Measurements from ENCODE around the gene PTK6. TPM values are rescaled to one million over a fixed set of nuclear protein-coding genes. Genes with fewer than 3 reads are reported as not detected.

Gene PTK6
- total and polyA plus RNA-seq, 2 of the 13 experiments (the other 11 are each of a cell fraction or from before 2014, with no cell fraction given), result 0.08 TPM; not detected in 1

GRCh38 chr20:63574156-63574828 is 37.1 kb upstream of the PTK6 start, which contains the start of gene HELZ2 (continued):
- no peak for TF ChIP-seq ZBTB25 (CRISPR knock-in tag; IDR thresholded peaks at IDR 0.05)
- TF ChIP-seq AKNA (CRISPR knock-in tag; IDR thresholded peaks at IDR 0.05; ENCODE audit: borderline replicate concordance), result peak; percentile 78; the same call in 1 of the 2 replicates
- no peak for TF ChIP-seq SP1 (IDR thresholded peaks at IDR 0.05)
- TF ChIP-seq SP1 (CRISPR knock-in tag; IDR thresholded peaks at IDR 0.05), result peak; percentile 16; the same call in 1 of the 2 replicates
- TF ChIP-seq ZFY (CRISPR knock-in tag; IDR thresholded peaks at IDR 0.05), result peak; percentile 62; the same call in 1 of the 2 replicates
- no peak; the same call in 1 of the 2 replicates for TF ChIP-seq ZNF646 (CRISPR knock-in tag; IDR thresholded peaks at IDR 0.05)
- peak; percentile 55; the same call in 1 of the 2 replicates for TF ChIP-seq SNAPC5 (CRISPR knock-in tag; IDR thresholded peaks at IDR 0.05; ENCODE audit: borderline replicate concordance)
- TF ChIP-seq GPBP1L1 (CRISPR knock-in tag; IDR thresholded peaks at IDR 0.05), result no peak
- 0 out of 2 replicates have a peak, but pooled peaks have one; percentile 35 for TF ChIP-seq FOXM1 (CRISPR knock-in tag; IDR thresholded peaks at IDR 0.05)
- no peak for TF ChIP-seq ZNF780A (CRISPR knock-in tag; IDR thresholded peaks at IDR 0.05)
- TF ChIP-seq AHR (CRISPR knock-in tag; IDR thresholded peaks at IDR 0.05), result 0 out of 2 replicates have a peak, but pooled peaks have one; percentile 18
- TF ChIP-seq ZNF256 (CRISPR knock-in tag; conservative IDR thresholded peaks at IDR 0.05), result peak; percentile 57; the same call in 1 of the 2 replicates
- TF ChIP-seq ZMAT3 (CRISPR knock-in tag; conservative IDR thresholded peaks at IDR 0.05), result peak; percentile 21; the same call in 1 of the 2 replicates
- no peak for TF ChIP-seq ZNF326 (CRISPR knock-in tag; IDR thresholded peaks at IDR 0.05; ENCODE audit: borderline replicate concordance)
- TF ChIP-seq KAT7 (CRISPR knock-in tag; IDR thresholded peaks at IDR 0.05; ENCODE audit: borderline replicate concordance), result peak; percentile 17; the same call in 1 of the 2 replicates

All from HepG2 (cell line).